ENCODE measurements around the gene MRTFA.
"Not testable (repeated sequence)": the region's sequence is repeated elsewhere in the genome, so short reads cannot be mapped to it uniquely, and the experiment has no call there.

The MRTFA gene

GRCh38 chr22:40517631-40518030, 118.9 kb downstream of the MRTFA start:
- no peak for DNase-seq

GRCh38 chr22:40516416-40516815, 120.1 kb downstream of the MRTFA start:
- DNase-seq = no peak

GRCh38 chr22:40512426-40513136, 123.9 kb downstream of the MRTFA start:
- no peak for DNase-seq

- no peak for DNase-seq
These were observed 124.9 kb downstream of the MRTFA start for GRCh38 chr22:40511604-40512003.

- DNase-seq = no peak
These were observed 125.7 kb downstream of the MRTFA start for GRCh38 chr22:40510631-40511364.

GRCh38 chr22:40509401-40510134, 127.0 kb downstream of the MRTFA start:
- DNase-seq = peak; percentile 35

- not testable (repeated sequence) for DNase-seq
These were observed 128.5 kb downstream of the MRTFA start for GRCh38 chr22:40508046-40508445.

- DNase-seq = no peak
These were observed 129.0 kb downstream of the MRTFA start for GRCh38 chr22:40507491-40507890.

- DNase-seq = no peak
These were observed 129.8 kb downstream of the MRTFA start for GRCh38 chr22:40506762-40507161.

GRCh38 chr22:40504285-40505249, 132.0 kb downstream of the MRTFA start:
- no peak for DNase-seq

GRCh38 chr22:40502919-40503318, 133.6 kb downstream of the MRTFA start:
- no peak for DNase-seq

- not testable (repeated sequence) for DNase-seq
These were observed 136.1 kb downstream of the MRTFA start for GRCh38 chr22:40500465-40500786.

GRCh38 chr22:40499209-40499623, 137.3 kb downstream of the MRTFA start:
- peak; percentile 88 for DNase-seq

GRCh38 chr22:40498420-40499208, 137.9 kb downstream of the MRTFA start:
- no peak for DNase-seq

- no peak for DNase-seq
These were observed 143.1 kb downstream of the MRTFA start for GRCh38 chr22:40493441-40493840.

GRCh38 chr22:40491990-40492631, 144.4 kb downstream of the MRTFA start:
- DNase-seq = peak; percentile 64

GRCh38 chr22:40487663-40488249, 148.8 kb downstream of the MRTFA start:
- DNase-seq = peak; percentile 70

GRCh38 chr22:40486962-40487602, 149.4 kb downstream of the MRTFA start:
- no peak for DNase-seq

- DNase-seq = no peak
These were observed 150.5 kb downstream of the MRTFA start for GRCh38 chr22:40485813-40486667.

All from hematopoietic multipotent progenitor cell treated with erythropoietin and hydrocortisone succinate and interleukin-3 and kit ligand, for 6 days (in vitro differentiated cells).